H1 (cell line): Measurements from ENCODE around the gene BCAS3. TPM values are rescaled to one million over a fixed set of nuclear protein-coding genes. Genes with fewer than 3 reads are reported as not detected.

Experiments
- CTCF ChIA-PET: fragments of 300-600 bp; sonication (Branson Sonifier 250); formaldehyde crosslinking; loops from one replicate; lab custom pipeline; 2021; ENCODE audit not compliant: partially characterized antibody; lab: Charles Lee
- POLR2A ChIA-PET: fragments of 300-600 bp; sonication (Branson Sonifier 250); formaldehyde crosslinking; loops from one replicate; lab custom pipeline; 2021; ENCODE audit warnings: inconsistent platforms; ENCODE audit not compliant: partially characterized antibody; lab: Charles Lee
- DNase-seq, 2 experiments: peaks; one replicate each; pipeline versions ENCODE4 v3.0.0 to v3.0.0-alpha.2; 2010 to 2022; ENCODE audit warnings: low spot score in 2 of 2, low read depth in 1 of 2, mixed read lengths in 1 of 2
- FAIRE-seq: peaks from 2 replicates; lab custom pipeline; 2011; peaks lifted over from hg19 to GRCh38; lab: Jason Lieb, UNC
- H2AFZ ChIP-seq: 2 replicates; pipeline ENCODE4 v1.8.1; 2012; ENCODE audit warnings: low read length, inconsistent platforms
- H2AK5ac ChIP-seq: 2 replicates; pipeline ENCODE4 v1.6.1; 2013; ENCODE audit warnings: low read depth, low read length
- H2BK120ac ChIP-seq: replicated peaks from 2 replicates; pipeline ENCODE3; 2013; ENCODE audit warnings: low read depth, low read length, inconsistent platforms
- H2BK12ac ChIP-seq: 2 replicates; pipeline ENCODE4 v1.6.1; 2013; ENCODE audit warnings: low read depth, low read length
- H2BK15ac ChIP-seq: 2 replicates; pipeline ENCODE4 v1.6.1; 2013; ENCODE audit warnings: low read length
- H2BK20ac ChIP-seq: 2 replicates; pipeline ENCODE4 v1.6.1; 2013; ENCODE audit warnings: low read length
- H2BK5ac ChIP-seq: 2 replicates; pipeline ENCODE4 v1.6.1; 2013; ENCODE audit warnings: low read depth, low read length
- H3K14ac ChIP-seq: 2 replicates; pipeline ENCODE4 v1.6.1; 2013; ENCODE audit warnings: inconsistent platforms; ENCODE audit not compliant: insufficient read length
- H3K18ac ChIP-seq: 2 replicates; pipeline ENCODE4 v1.6.1; 2013; ENCODE audit warnings: low read length; ENCODE audit errors: extremely low read depth
- H3K23ac ChIP-seq: 2 replicates; pipeline ENCODE4 v1.6.1; 2013; ENCODE audit warnings: inconsistent platforms; ENCODE audit not compliant: insufficient read length
- H3K23me2 ChIP-seq: 2 replicates; pipeline ENCODE4 v1.6.1; 2013; ENCODE audit warnings: low read depth, low read length
- H3K27ac ChIP-seq: 2 replicates; pipeline ENCODE4 v1.6.1; 2011; ENCODE audit warnings: low read depth, low read length, inconsistent platforms
- H3K27me3 ChIP-seq, 4 experiments: replicated peaks in 1 of 4; 1 replicate in 1 of 4; 2 replicates in 3 of 4; pipeline versions ENCODE4 v1.6.1 to v1.8.1; 2011 to 2013; ENCODE audit warnings: low read length in 3 of 4, mild to moderate bottlenecking in 3 of 4, inconsistent platforms in 2 of 4, mixed read lengths in 2 of 4, moderate library complexity in 1 of 4; ENCODE audit not compliant: control insufficient read depth in 3 of 4, insufficient read depth in 3 of 4; ENCODE audit errors: extremely low read depth in 1 of 4
- H3K36me3 ChIP-seq, 4 experiments: 2 replicates each; pipeline versions ENCODE4 v1.6.1 to v1.8.1; 2011 to 2013; ENCODE audit warnings: mild to moderate bottlenecking in 4 of 4, low read length in 3 of 4, moderate library complexity in 2 of 4, control low read depth in 1 of 4, inconsistent platforms in 1 of 4; ENCODE audit not compliant: insufficient read depth in 4 of 4, control insufficient read depth in 2 of 4
- H3K4ac ChIP-seq: replicated peaks from 2 replicates; pipeline ENCODE3; 2013; ENCODE audit warnings: low read length, low read depth, mixed read lengths, inconsistent platforms; ENCODE audit not compliant: insufficient read length
- H3K4me1 ChIP-seq, 4 experiments: replicated peaks in 1 of 4; 1 replicate in 1 of 4; 2 replicates in 3 of 4; pipeline versions ENCODE4 v1.6.1 to v1.8.1; 2011 to 2013; ENCODE audit warnings: low read length in 3 of 4, inconsistent platforms in 2 of 4, mixed read lengths in 1 of 4; ENCODE audit not compliant: insufficient read depth in 4 of 4, control insufficient read depth in 3 of 4
- H3K4me2 ChIP-seq, 2 experiments: 2 replicates each; pipeline versions ENCODE4 v1.6.1 to v1.8.1; 2011 to 2013; ENCODE audit warnings: low read depth in 2 of 2, low read length in 2 of 2, control low read depth in 1 of 2, inconsistent platforms in 1 of 2, mild to moderate bottlenecking in 1 of 2; ENCODE audit not compliant: insufficient read depth in 1 of 2
- H3K4me3 ChIP-seq, 4 experiments: fragments of 200-600, 300-600 bp in 1 of 4; sonication (generic), shearing (Covaris generic), sonication (Bioruptor Twin) in 1 of 4; 2 replicates each; pipeline versions ENCODE4 v1.5.1 to v1.8.1; 2011 to 2016; ENCODE audit warnings: low read length in 4 of 4, low read depth in 3 of 4, control low read depth in 2 of 4, inconsistent platforms in 2 of 4, mild to moderate bottlenecking in 2 of 4, mixed read lengths in 1 of 4, moderate library complexity in 1 of 4; ENCODE audit not compliant: insufficient read depth in 2 of 4; ENCODE audit errors: extremely low read depth in 1 of 4
- H3K56ac ChIP-seq: replicated peaks from 2 replicates; pipeline ENCODE3; 2013; ENCODE audit warnings: low read depth, mild to moderate bottlenecking, mixed read lengths, low read length, inconsistent platforms; ENCODE audit not compliant: insufficient read length
- H3K79me1 ChIP-seq: 2 replicates; pipeline ENCODE4 v1.6.1; 2013; ENCODE audit warnings: low read depth, low read length, control low read depth
- H3K79me2 ChIP-seq, 2 experiments: 2 replicates each; pipeline versions ENCODE4 v1.6.1 to v1.8.1; 2012 to 2013; ENCODE audit warnings: low read length in 2 of 2, mild to moderate bottlenecking in 2 of 2, inconsistent platforms in 1 of 2; ENCODE audit not compliant: insufficient read depth in 2 of 2, control insufficient read depth in 1 of 2
- H3K9ac ChIP-seq, 4 experiments: replicated peaks in 1 of 4; 1 replicate in 1 of 4; 2 replicates in 3 of 4; pipeline versions ENCODE4 v1.6.1 to v1.8.1; 2011 to 2013; ENCODE audit warnings: low read depth in 3 of 4, low read length in 3 of 4, control low read depth in 2 of 4, mild to moderate bottlenecking in 2 of 4, moderate library complexity in 2 of 4, inconsistent platforms in 1 of 4; ENCODE audit errors: extremely low read depth in 1 of 4
- H3K9me3 ChIP-seq, 2 experiments: 2 replicates each; pipeline versions ENCODE4 v1.6.1 to v1.8.1; 2012 to 2013; ENCODE audit warnings: mild to moderate bottlenecking in 2 of 2, moderate library complexity in 2 of 2, control low read depth in 1 of 2, inconsistent platforms in 1 of 2, low read depth in 1 of 2, low read length in 1 of 2, mixed read lengths in 1 of 2; ENCODE audit not compliant: insufficient read depth in 2 of 2
- H4K20me1 ChIP-seq, 2 experiments: replicated peaks in 1 of 2; 2 replicates each; pipeline versions ENCODE3 to v1.8.1; 2011 to 2013; ENCODE audit warnings: inconsistent platforms in 2 of 2, low read length in 2 of 2, mild to moderate bottlenecking in 1 of 2; ENCODE audit not compliant: insufficient read depth in 2 of 2, control insufficient read depth in 1 of 2
- H4K5ac ChIP-seq: 2 replicates; pipeline ENCODE4 v1.6.1; 2013; ENCODE audit warnings: low read length, low read depth, mixed read lengths, inconsistent platforms; ENCODE audit not compliant: insufficient read length
- H4K8ac ChIP-seq: 2 replicates; pipeline ENCODE4 v1.8.0; 2013; ENCODE audit warnings: mild to moderate bottlenecking, moderate library complexity, low read length, inconsistent platforms; ENCODE audit not compliant: insufficient read depth; ENCODE audit errors: extremely low read depth
- H4K91ac ChIP-seq: replicated peaks from 2 replicates; pipeline ENCODE3; 2013; ENCODE audit warnings: low read length, mixed read lengths, inconsistent platforms; ENCODE audit not compliant: insufficient read length
- BRCA1 ChIP-seq: IDR thresholded peaks from 2 replicates; pipeline ENCODE4 v1.6.1; 2012; ENCODE audit warnings: low read depth, low read length, improper control_type of control experiment
- EP300 ChIP-seq, 2 experiments: IDR thresholded peaks; 1 replicate in 1 of 2; 2 replicates in 1 of 2; pipeline ENCODE4 v1.6.1; 2011 to 2012; ENCODE audit warnings: low read depth in 2 of 2, low read length in 2 of 2, mild to moderate bottlenecking in 2 of 2, borderline replicate concordance in 1 of 2, inconsistent platforms in 1 of 2, moderate library complexity in 1 of 2
- GTF2F1 ChIP-seq: IDR thresholded peaks from 2 replicates; pipeline ENCODE4 v1.6.1; 2012; ENCODE audit warnings: low read depth, low read length, improper control_type of control experiment, borderline replicate concordance
- HDAC2 ChIP-seq, 2 experiments: fragments of 300-600 bp in 1 of 2; sonication (generic) in 1 of 2; IDR thresholded peaks; 2 replicates each; pipeline ENCODE4 v1.6.1; 2011 to 2012; ENCODE audit warnings: low read depth in 2 of 2, low read length in 2 of 2, mild to moderate bottlenecking in 2 of 2, moderate library complexity in 2 of 2, borderline replicate concordance in 1 of 2, inconsistent platforms in 1 of 2
- NANOG ChIP-seq: IDR thresholded peaks from 2 replicates; pipeline ENCODE4 v1.6.1; 2011; ENCODE audit warnings: low read length, low read depth, mild to moderate bottlenecking, inconsistent platforms; ENCODE audit not compliant: insufficient read depth, poor library complexity, severe bottlenecking
- NRF1 ChIP-seq: IDR thresholded peaks from 2 replicates; pipeline ENCODE4 v1.6.1; 2011; ENCODE audit warnings: mild to moderate bottlenecking, low read depth, low read length, improper control_type of control experiment
- PHF8 ChIP-seq: fragments of 200-600 bp; sonication (generic); conservative IDR thresholded peaks from 2 replicates; pipeline ENCODE4 v1.7.1; 2012; ENCODE audit warnings: low read depth, mild to moderate bottlenecking, inconsistent platforms, low read length, moderate library complexity
- SAP30 ChIP-seq: fragments of 300-600 bp; sonication (generic); IDR thresholded peaks from 2 replicates; pipeline ENCODE4 v1.7.1; 2012; ENCODE audit warnings: low read length, moderate library complexity, mild to moderate bottlenecking, inconsistent platforms; ENCODE audit not compliant: insufficient read depth, insufficient replicate concordance
- SUZ12 ChIP-seq: fragments of 200-600 bp; sonication (generic); IDR thresholded peaks from 2 replicates; pipeline ENCODE4 v1.6.1; 2012; ENCODE audit warnings: mild to moderate bottlenecking, inconsistent platforms, low read length, moderate library complexity, mixed read lengths
- WGBS, 2 experiments: shearing (Covaris generic) in 1 of 2; methylation state at CpG; one replicate each; pipeline versions ENCODE4 v1.1.6 to v1.1.7; 2013 to 2015; ENCODE audit warnings: low lambda C conversion rate in 2 of 2, mixed read lengths in 2 of 2, inconsistent platforms in 1 of 2, low coverage in 1 of 2, missing lambda C conversion rate in 1 of 2; ENCODE audit not compliant: insufficient replicate concordance in 2 of 2, insufficient coverage in 1 of 2, insufficient read length in 1 of 2; ENCODE audit errors: extremely low coverage in 1 of 2, missing lambda C conversion rate in 1 of 2; 5-methylcytosine and 5-hydroxymethylcytosine counted together
- polyA plus RNA-seq, 7 experiments: library from polyadenylated mRNA; depleted of rRNA in 3 of 7; stranded (reverse) in 5 of 7; unstranded in 2 of 7; fragments of >200 nt in 5 of 7; fragments of 200-250 nt in 2 of 7; gene quantifications; 1 replicate in 5 of 7; 2 replicates in 1 of 7; 4 replicates in 1 of 7; pipeline versions ENCODE4 v1.2.1 to v1.2.3, GENCODE V29; 2011 to 2013; ENCODE audit warnings: missing spikeins in 2 of 7, mixed read lengths in 2 of 7
- total RNA-seq: library from RNA; stranded (reverse); fragmentation: NEBNext Ultra II Directional; extraction: Animal tissue kit (Norgen Biotek cat#: 25700); gene quantifications from 2 replicates; pipeline ENCODE4 v1.2.1, GENCODE V29; 2021

BCAS3 gene
- total and polyA plus RNA-seq, 2 of the 8 experiments (the other 6 are each of a cell fraction or from before 2014, with no cell fraction given), result 9.9 to 13.3 TPM

- DNase-seq (no peak), FAIRE-seq (no peak)
- no peak overlapping the region for H4K5ac ChIP-seq
- no peak overlapping the region for H2BK15ac ChIP-seq
- H3K14ac ChIP-seq, result no peak overlapping the region
- H3K23me2 ChIP-seq, result no peaks in the 10 kb centered on the region
- no peak overlapping the region for H3K4me3 ChIP-seq
- H3K36me3 ChIP-seq, result no peaks in the 10 kb centered on the region
- WGBS, 2 experiments, result 92% methylated on average over 4 of the region's 4 CpGs; no CpG with 5 or more reads in 1 of the 2 experiments
- no peak overlapping the region for H3K4me2 ChIP-seq
- no peak overlapping the region for H2BK12ac ChIP-seq
- H2BK20ac ChIP-seq, result no peak overlapping the region
- H4K20me1 ChIP-seq, result no peaks in the 10 kb centered on the region
- no peak overlapping the region for H3K27ac ChIP-seq
- H2AK5ac ChIP-seq, result no peak overlapping the region
- ChIA-PET POLR2A (interaction anchor here (0.6 kb wide), 1 partner anchor 130 kb away, joined by 3 read pairs; no protein-coding TSS in a partner anchor), CTCF (interaction anchor here (0.9 kb wide), 1 partner anchor 27 kb away, joined by 3 read pairs; no protein-coding TSS in a partner anchor)
- no peak overlapping the region for H3K23ac ChIP-seq
- H3K18ac ChIP-seq, result no peak overlapping the region
- no peak overlapping the region for H3K9ac ChIP-seq
- H3K9me3 ChIP-seq, result no peaks in the 10 kb centered on the region
- H4K91ac ChIP-seq, result no peak overlapping the region
- no peak overlapping the region for H3K56ac ChIP-seq
- H2BK5ac ChIP-seq, result no peak overlapping the region
- H3K79me1 ChIP-seq, result no peaks in the 10 kb centered on the region
- H2AFZ ChIP-seq, result no peak overlapping the region
- H3K27me3 ChIP-seq, result no peaks in the 10 kb centered on the region
- H2BK120ac ChIP-seq, result no peak overlapping the region
- no peaks in the 10 kb centered on the region; a peak in 1 of 7 replicates for H3K4me1 ChIP-seq
- no peak overlapping the region for H3K4ac ChIP-seq
- H4K8ac ChIP-seq, result no peak overlapping the region
- no peaks in the 10 kb centered on the region for H3K79me2 ChIP-seq
- no peak for TF ChIP-seq PHF8
- no peak for TF ChIP-seq BRCA1
- no peak for TF ChIP-seq EP300 (IDR thresholded peaks at IDR 0.05; ENCODE audit: borderline replicate concordance in 1 of 2, low read depth in 2 of 2, low read length in 2 of 2)
- no peak for TF ChIP-seq HDAC2 (IDR thresholded peaks at IDR 0.05; ENCODE audit: borderline replicate concordance in 1 of 2, low read depth in 2 of 2, low read length in 2 of 2)
- no peak for TF ChIP-seq GTF2F1
- no peak for TF ChIP-seq SAP30
- no peak for TF ChIP-seq SUZ12
- no peak for TF ChIP-seq NANOG
- TF ChIP-seq NRF1, result no peak
Measured at GRCh38 chr17:61185385-61185784, 507.7 kb downstream of the BCAS3 start.
